Esophagus squamous epithelium (tissue), 5 donors: ENCODE results near the gene DEAF1. TPM values are rescaled to one million over a fixed set of nuclear protein-coding genes. Genes with fewer than 3 reads are reported as not detected.
A peak's percentile ranks its signal among the peaks of the same experiment; 100 is the strongest.
"Not testable (repeated sequence)": the region's sequence is repeated elsewhere in the genome, so short reads cannot be mapped to it uniquely, and the experiment has no call there.

Source experiments
- DNase-seq: peaks from one replicate; lab custom pipeline; 2025; lab: John Stamatoyannopoulos, UW
- H3K27ac ChIP-seq, 4 donors: fragments of 200-600 bp; sonication (generic); one replicate each; pipeline ENCODE4 v1.5.1; 2016 to 2019; ENCODE audit warnings: mild to moderate bottlenecking in 1 of 4
- H3K27me3 ChIP-seq, 4 donors: fragments of 200-600 bp; sonication (generic); 1 replicate in 3 of 4; 2 replicates in 1 of 4; pipeline versions ENCODE4 v1.5.1 to v1.6.0; 2017 to 2021; ENCODE audit warnings: antibody characterized with exemption in 1 of 4
- H3K36me3 ChIP-seq, 3 donors: fragments of 200-600 bp; sonication (generic); one replicate each; pipeline ENCODE4 v1.5.1; 2016 to 2019
- H3K4me1 ChIP-seq, 3 donors: fragments of 200-600 bp; sonication (generic); one replicate each; pipeline ENCODE4 v1.5.1; 2017 to 2019
- H3K4me3 ChIP-seq, 4 donors: fragments of 200-600 bp; sonication (generic); 1 replicate in 3 of 4; 2 replicates in 1 of 4; pipeline ENCODE4 v1.5.1; 2016 to 2019; ENCODE audit warnings: mild to moderate bottlenecking in 2 of 4, moderate library complexity in 1 of 4
- H3K9me3 ChIP-seq, 3 donors: fragments of 200-600 bp; sonication (generic); one replicate each; pipeline ENCODE4 v1.5.1; 2016 to 2019
- CTCF ChIP-seq, 6 experiments: fragments of 450-650 bp in 4 of 6; fragments of 200-600 bp in 2 of 6; sonication (generic) in 2 of 6; IDR thresholded peaks; one replicate each; pipeline ENCODE4 v1.5.1; 2016 to 2019; ENCODE audit warnings: antibody characterized with exemption in 6 of 6, mild to moderate bottlenecking in 4 of 6, moderate library complexity in 4 of 6
- POLR2A ChIP-seq, 4 donors: fragments of 450-650 bp; IDR thresholded peaks; one replicate each; pipeline ENCODE4 v1.6.1; 2017; ENCODE audit warnings: antibody characterized with exemption in 4 of 4, mild to moderate bottlenecking in 4 of 4, moderate library complexity in 3 of 4
- WGBS, 2 donors: methylation state at CpG; one replicate each; pipeline ENCODE4 v1.1.5; 2018; 5-methylcytosine and 5-hydroxymethylcytosine counted together
- intact Hi-C: fragments of 100-400 bp; cut with DNase I; formaldehyde crosslinking; loops from one replicate; pipeline ENCODE4 v1.15.0; 2022
- total RNA-seq, 4 donors: library from RNA; depleted of rRNA; stranded (reverse); fragments of >200 nt; gene quantifications; one replicate each; pipeline ENCODE4 v1.1.0, GENCODE V29; 2016
- donor health status: DM: yes; HTN: yes; CAD: no.

Gene DEAF1
- total RNA-seq, 4 donors from 2014 or later, result 18.3 to 45.0 (median 25.4) TPM

- Histone ChIP-seq H3K27me3 (no peaks in the 10 kb centered on the region), H3K9me3 (no peaks in the 10 kb centered on the region), H3K4me3 (peak overlapping the region in 1 of 4 donors; percentile 74), H3K4me1 (peaks cover 21 to 48% (median 23%) of the 10 kb centered on the region in 3 donors), H3K27ac (peak overlapping the region in 1 of 4 donors; percentile 97), H3K36me3 (peaks cover 4 to 37% (median 8%) of the 10 kb centered on the region in 3 donors)
- DNase-seq, result no peak
- intact Hi-C loops, result no loop called here
- 88 to 91% methylated on average over 9 to 15 of the region's 18 CpGs for WGBS, 2 donors
- TF ChIP-seq CTCF (IDR thresholded peaks at IDR 0.05) (no peak), POLR2A (IDR thresholded peaks at IDR 0.05) (no peak)
These were observed 3.1 kb downstream of the DEAF1 start for GRCh38 chr11:691710-692590.

- H3K27me3 ChIP-seq, result no peaks in the 10 kb centered on the region
- H3K4me1 ChIP-seq, result peaks cover 15 to 40% (median 15%) of the 10 kb centered on the region in 3 donors
- DNase-seq, result no peak
- TF ChIP-seq POLR2A (IDR thresholded peaks at IDR 0.05) (no peak), CTCF (IDR thresholded peaks at IDR 0.05) (no peak)
- H3K4me3 ChIP-seq, result no peak overlapping the region
- no peak overlapping the region for H3K27ac ChIP-seq
- H3K36me3 ChIP-seq, result peaks cover 4 to 46% (median 16%) of the 10 kb centered on the region in 3 donors
- intact Hi-C loops, result no loop called here
- 70 to 77% methylated on average over 10 to 18 of the region's 27 CpGs for WGBS, 2 donors
- no peaks in the 10 kb centered on the region for H3K9me3 ChIP-seq
These were observed 4.0 kb downstream of the DEAF1 start for GRCh38 chr11:690738-691633.

- H3K9me3 ChIP-seq, intact Hi-C loops, H3K27ac ChIP-seq, H3K27me3 ChIP-seq, H3K4me3 ChIP-seq, DNase-seq: not testable (repeated sequence)
- 60 to 94% methylated on average over 1 to 2 of the region's 3 CpGs for WGBS, 2 donors
- Histone ChIP-seq H3K4me1 (peaks cover 15 to 40% (median 15%) of the 10 kb centered on the region in 3 donors), H3K36me3 (peaks cover 4 to 54% (median 22%) of the 10 kb centered on the region in 3 donors)
These were observed 4.8 kb downstream of the DEAF1 start for GRCh38 chr11:690244-690643.

- Histone ChIP-seq H3K27me3 (no peaks in the 10 kb centered on the region), H3K4me1 (peaks cover 14 to 39% (median 15%) of the 10 kb centered on the region in 3 donors), H3K4me3 (no peak overlapping the region), H3K9me3 (no peaks in the 10 kb centered on the region), H3K27ac (no peak overlapping the region), H3K36me3 (peaks cover 4 to 60% (median 25%) of the 10 kb centered on the region in 3 donors)
- intact Hi-C loops, result no loop called here
- TF ChIP-seq CTCF (IDR thresholded peaks at IDR 0.05), result no peak
- no peak for TF ChIP-seq POLR2A (IDR thresholded peaks at IDR 0.05)
- DNase-seq, result no peak
- 75 to 80% methylated on average over 2 to 4 of the region's 7 CpGs for WGBS, 2 donors
These were observed 5.4 kb downstream of the DEAF1 start for GRCh38 chr11:689625-690024.

- Histone ChIP-seq H3K9me3 (no peaks in the 10 kb centered on the region), H3K36me3 (peaks cover 4 to 69% (median 31%) of the 10 kb centered on the region in 3 donors), H3K4me3 (no peak overlapping the region), H3K4me1 (peaks cover 5 to 30% (median 7%) of the 10 kb centered on the region in 3 donors), H3K27me3 (no peaks in the 10 kb centered on the region), H3K27ac (no peak overlapping the region)
- WGBS, 2 donors, result 74 to 96% methylated on average over 6 to 7 of the region's 9 CpGs
- no peak for DNase-seq
- intact Hi-C loops, result no loop called here
- no peak for TF ChIP-seq POLR2A (IDR thresholded peaks at IDR 0.05)
- no peak for TF ChIP-seq CTCF (IDR thresholded peaks at IDR 0.05)
These were observed 6.3 kb downstream of the DEAF1 start for GRCh38 chr11:688681-689080.
